Neural progenitor cell (in vitro differentiated cells): Measurements from ENCODE around the gene SERPINB6.

Experiments used
- CTCF ChIP-seq: fragments of 200-600 bp; sonication (generic); IDR thresholded peaks from 2 replicates; pipeline ENCODE4 v1.5.1; 2017; ENCODE audit warnings: antibody characterized with exemption, mild to moderate bottlenecking
- EZH2 ChIP-seq: fragments of 200-600 bp; sonication (generic); IDR thresholded peaks from 2 replicates; pipeline ENCODE4 v1.6.1; 2017; ENCODE audit warnings: antibody characterized with exemption, mild to moderate bottlenecking, moderate library complexity

- TF ChIP-seq CTCF (no peak), EZH2 (no peak)
Measured at GRCh38 chr6:2931055-2931454, 40.3 kb downstream of the SERPINB6 start.
